ENCODE data around the gene ARHGEF12.

ARHGEF12 gene

GRCh38 chr11:120330045-120330444 is 6.2 kb upstream of the ARHGEF12 start:
- TF ChIP-seq GATA3 (IDR thresholded peaks at IDR 0.05; ENCODE audit: low read depth, low read length) (no peak), GATA2 (IDR thresholded peaks at IDR 0.05; ENCODE audit: low read depth, low read length) (no peak)

- no peak for TF ChIP-seq GATA3 (IDR thresholded peaks at IDR 0.05; ENCODE audit: low read depth, low read length)
- no peak for TF ChIP-seq GATA2 (IDR thresholded peaks at IDR 0.05; ENCODE audit: low read depth, low read length)
These were observed 4.8 kb upstream of the ARHGEF12 start for GRCh38 chr11:120331301-120331996.

DNA sequence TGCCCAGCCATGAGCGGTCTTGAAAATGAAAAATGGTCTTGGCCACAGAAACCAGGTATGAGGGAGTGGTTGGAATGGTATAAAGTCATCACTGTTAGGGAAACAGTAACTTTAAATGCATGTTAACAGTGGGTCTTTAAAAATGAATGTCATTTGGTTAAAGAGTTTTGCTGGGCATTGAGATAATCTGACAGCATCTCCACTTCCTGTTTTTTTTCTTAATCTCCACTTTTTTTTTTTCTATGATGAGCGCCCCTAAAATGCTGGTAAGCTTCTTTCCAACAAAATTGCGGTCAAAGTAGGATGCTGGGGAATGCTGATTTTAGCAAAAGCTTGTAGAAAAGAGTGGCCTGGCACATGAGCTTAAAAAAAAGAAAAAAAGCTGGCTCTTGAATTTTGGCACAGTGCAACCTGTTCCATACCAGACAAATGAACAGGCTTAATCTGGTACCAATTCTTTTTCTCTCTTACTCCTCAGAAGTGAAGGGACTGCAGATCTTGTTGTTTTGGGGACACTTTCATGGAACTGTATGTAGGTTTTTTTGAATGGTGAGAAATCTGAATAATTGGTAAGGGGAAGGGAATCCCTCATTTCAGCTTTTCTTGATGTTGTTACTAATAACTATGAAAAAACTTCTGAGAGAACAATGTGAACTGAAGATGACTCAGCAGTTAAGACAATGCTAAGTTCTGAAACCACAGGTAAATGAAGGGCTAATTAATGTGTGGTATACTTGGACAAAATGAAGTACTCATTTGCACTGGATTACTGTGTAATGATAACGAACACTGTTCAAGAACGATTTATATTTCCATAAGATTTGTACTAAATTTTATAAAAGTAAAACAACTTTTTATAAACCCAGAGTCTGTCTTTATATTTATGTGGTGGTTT is 3.1 kb upstream of the ARHGEF12 start:
- TF ChIP-seq GATA2 (IDR thresholded peaks at IDR 0.05; ENCODE audit: low read depth, low read length) = no peak
- TF ChIP-seq GATA3 (IDR thresholded peaks at IDR 0.05; ENCODE audit: low read depth, low read length) = no peak

- TF ChIP-seq GATA3 (IDR thresholded peaks at IDR 0.05; ENCODE audit: low read depth, low read length) (no peak), GATA2 (IDR thresholded peaks at IDR 0.05; ENCODE audit: low read depth, low read length) (no peak)
These were observed 2.4 kb upstream of the ARHGEF12 start for GRCh38 chr11:120333801-120334200.

- no peak for TF ChIP-seq GATA3 (IDR thresholded peaks at IDR 0.05; ENCODE audit: low read depth, low read length)
These were observed 1.9 kb upstream of the ARHGEF12 start for GRCh38 chr11:120334332-120334731.

- TF ChIP-seq GATA2 (IDR thresholded peaks at IDR 0.05; ENCODE audit: low read depth, low read length) (no peak), GATA3 (IDR thresholded peaks at IDR 0.05; ENCODE audit: low read depth, low read length) (no peak)
These were observed 1.2 kb upstream of the ARHGEF12 start for GRCh38 chr11:120334894-120335462.

- TF ChIP-seq GATA2 (IDR thresholded peaks at IDR 0.05; ENCODE audit: low read depth, low read length) (no peak), GATA3 (IDR thresholded peaks at IDR 0.05; ENCODE audit: low read depth, low read length) (no peak)
These were observed 681 bp upstream of the ARHGEF12 start for GRCh38 chr11:120335556-120335907.

DNA sequence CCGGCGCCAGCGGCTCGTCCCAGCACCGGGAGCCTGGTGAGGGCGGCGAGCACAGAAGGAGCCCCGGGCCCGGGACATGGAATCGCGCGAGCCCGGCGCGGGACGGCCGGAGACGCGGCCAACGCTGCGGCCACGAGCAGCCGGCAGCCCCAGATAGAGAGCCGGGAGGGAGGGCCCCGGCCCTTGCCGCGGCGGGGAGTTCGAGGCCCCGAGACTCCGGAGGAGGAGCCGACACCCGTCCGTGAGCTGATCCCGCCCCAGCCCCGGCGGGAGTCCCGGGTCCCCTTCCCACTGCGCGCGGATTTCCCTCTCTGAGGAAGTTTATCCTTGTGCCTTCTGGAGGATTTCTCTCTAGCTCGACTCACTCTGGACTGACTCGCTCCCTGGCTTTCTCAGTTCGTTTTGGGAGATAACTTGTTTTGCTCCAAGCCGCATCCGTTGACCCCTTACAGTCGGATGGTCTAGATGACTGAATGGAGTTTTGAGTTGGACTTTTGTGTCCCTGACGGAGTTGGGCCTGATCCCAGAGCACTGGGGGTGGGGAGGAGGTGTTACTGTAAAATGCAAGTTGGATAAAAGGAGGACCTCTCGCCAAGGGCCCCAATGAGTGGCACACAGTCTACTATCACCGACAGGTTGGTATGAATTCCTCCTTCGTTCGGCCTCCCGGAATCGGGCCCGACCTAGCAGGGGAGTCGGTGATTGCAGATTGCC is 585 bp downstream of the ARHGEF12 start:
- TF ChIP-seq GATA3 (IDR thresholded peaks at IDR 0.05; ENCODE audit: low read depth, low read length) (no peak), GATA2 (IDR thresholded peaks at IDR 0.05; ENCODE audit: low read depth, low read length) (no peak)

DNA sequence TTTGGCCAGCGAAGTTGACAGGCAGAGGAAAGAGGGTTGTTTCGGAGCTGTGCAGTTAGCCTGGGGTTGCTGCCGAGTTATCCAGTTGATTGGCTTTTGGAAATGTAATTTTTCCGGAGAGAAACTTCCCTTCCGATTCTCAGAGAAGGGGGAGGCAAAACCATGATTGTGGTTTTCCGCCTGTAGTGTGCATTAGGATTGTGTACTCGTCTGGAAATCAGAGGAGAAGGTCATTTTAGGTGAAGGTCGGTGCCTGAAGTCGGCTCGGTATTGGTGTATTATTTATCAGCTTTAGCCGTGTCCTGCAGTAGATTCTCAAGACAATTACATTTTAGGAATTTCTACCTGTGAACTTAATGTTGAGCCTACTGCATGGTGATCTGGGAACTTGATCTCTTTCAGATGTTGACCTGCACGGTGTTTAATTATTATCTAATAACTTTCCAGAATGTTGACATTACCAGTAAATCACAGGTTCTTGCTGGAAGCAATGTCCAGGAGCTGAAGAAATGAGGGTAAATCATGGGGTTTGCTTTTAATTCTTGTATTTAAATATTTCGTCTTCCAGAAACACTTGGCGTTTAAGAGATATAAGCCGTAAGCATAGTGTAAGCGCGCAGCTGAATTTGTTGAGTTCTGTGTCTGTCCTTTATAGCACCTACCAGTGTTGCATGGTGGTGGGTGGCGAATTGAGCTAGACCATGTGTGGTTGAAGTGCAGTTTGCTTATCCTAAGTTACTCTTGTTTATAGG is 1.3 kb downstream of the ARHGEF12 start:
- no peak for TF ChIP-seq GATA3 (IDR thresholded peaks at IDR 0.05; ENCODE audit: low read depth, low read length)
- TF ChIP-seq GATA2 (IDR thresholded peaks at IDR 0.05; ENCODE audit: low read depth, low read length) = no peak

DNA sequence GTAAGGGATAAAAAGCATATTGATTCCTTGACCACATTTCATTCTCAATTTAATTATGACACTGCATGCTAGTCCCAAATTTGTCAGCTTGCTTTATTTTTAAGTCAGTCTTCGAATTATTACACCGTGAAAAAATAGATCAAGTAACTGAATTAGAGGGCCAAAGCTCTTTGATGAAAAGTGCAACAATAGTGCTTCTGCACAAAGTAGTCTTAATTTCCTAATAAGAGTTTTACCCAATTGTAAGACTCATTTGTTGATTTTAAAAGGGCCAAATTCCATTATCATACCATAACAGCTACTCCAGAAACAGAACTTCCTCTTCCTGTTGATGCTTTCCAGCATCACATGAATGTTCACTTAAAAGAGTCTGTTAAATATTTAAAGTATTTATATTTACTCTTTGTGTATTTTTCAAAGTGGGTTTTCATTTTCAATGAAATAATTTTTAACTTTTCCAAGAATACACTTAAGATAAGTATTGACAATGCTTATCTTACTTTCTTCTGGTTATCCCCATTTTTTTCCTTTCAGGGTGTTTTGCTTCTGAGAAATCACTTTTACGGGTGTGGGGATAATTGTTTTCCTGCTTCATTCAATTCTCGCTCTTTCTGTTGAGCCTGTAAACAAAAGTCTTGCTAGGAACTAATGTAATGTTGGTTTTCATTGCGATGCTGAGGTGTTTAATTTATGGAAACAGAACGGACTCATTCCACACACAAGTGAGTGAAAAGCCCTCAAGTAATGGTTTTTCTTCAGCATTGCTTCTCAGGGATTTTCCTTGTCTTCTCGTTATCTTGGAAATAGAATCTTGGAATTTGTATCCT is 2.1 kb downstream of the ARHGEF12 start:
- TF ChIP-seq GATA3 (IDR thresholded peaks at IDR 0.05; ENCODE audit: low read depth, low read length) = no peak

GRCh38 chr11:120339394-120339890 is 3.2 kb downstream of the ARHGEF12 start:
- TF ChIP-seq GATA2 (IDR thresholded peaks at IDR 0.05; ENCODE audit: low read depth, low read length) = peak; percentile 61
- TF ChIP-seq GATA3 (IDR thresholded peaks at IDR 0.05; ENCODE audit: low read depth, low read length) = no peak

GRCh38 chr11:120340529-120340928 is 4.3 kb downstream of the ARHGEF12 start:
- TF ChIP-seq GATA3 (IDR thresholded peaks at IDR 0.05; ENCODE audit: low read depth, low read length) = no peak
- no peak for TF ChIP-seq GATA2 (IDR thresholded peaks at IDR 0.05; ENCODE audit: low read depth, low read length)

DNA sequence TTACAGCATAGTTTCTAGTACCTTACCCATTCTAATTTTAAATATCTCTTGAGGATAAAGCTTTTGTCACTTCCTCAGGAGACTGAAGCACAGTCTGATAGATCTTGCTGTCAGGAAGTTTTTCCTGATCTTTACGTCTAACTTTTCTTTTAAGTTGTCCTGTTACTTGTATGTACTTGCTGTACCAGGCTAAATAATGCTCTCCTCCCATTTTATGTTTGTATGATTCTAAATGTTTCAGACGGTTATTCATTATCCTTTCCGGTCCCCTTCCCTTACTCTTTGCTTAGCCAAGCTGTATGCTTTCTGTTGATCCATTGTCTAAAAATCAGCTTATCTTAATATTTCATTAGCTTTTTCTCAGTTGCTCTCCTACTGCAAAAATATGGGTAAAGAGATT is 6.0 kb downstream of the ARHGEF12 start:
- TF ChIP-seq GATA3 (IDR thresholded peaks at IDR 0.05; ENCODE audit: low read depth, low read length) = no peak

Data from SH-SY5Y (cell line).